Gastroesophageal sphincter (tissue), 4 donors: ENCODE results near the gene PRAC1. TPM values are rescaled to one million over a fixed set of nuclear protein-coding genes. Genes with fewer than 3 reads are reported as not detected.

ENCODE experiments used
- ATAC-seq: fragments of 150-250 bp; one replicate; pipeline ENCODE4 v1.9.1; 2016; ENCODE audit warnings: mild to moderate bottlenecking, moderate library complexity
- H3K27ac ChIP-seq, 4 donors: fragments of 200-600 bp; sonication (generic) in 3 of 4; 1 replicate in 3 of 4; 2 replicates in 1 of 4; pipeline ENCODE4 v1.5.1; 2016 to 2019
- H3K27me3 ChIP-seq: fragments of 200-600 bp; sonication (generic); one replicate; pipeline ENCODE4 v1.5.1; 2019
- H3K36me3 ChIP-seq, 2 donors: fragments of 200-600 bp; sonication (generic); one replicate each; pipeline ENCODE4 v1.5.1; 2019; ENCODE audit warnings: control low read depth in 1 of 2
- H3K4me1 ChIP-seq, 3 donors: fragments of 200-600 bp; sonication (generic); 1 replicate in 2 of 3; 2 replicates in 1 of 3; pipeline ENCODE4 v1.5.1; 2016 to 2019; ENCODE audit warnings: control low read depth in 2 of 3
- H3K4me3 ChIP-seq, 2 donors: fragments of 200-600 bp; sonication (generic); one replicate each; pipeline ENCODE4 v1.5.1; 2019; ENCODE audit warnings: mild to moderate bottlenecking in 1 of 2, moderate library complexity in 1 of 2
- H3K9me3 ChIP-seq, 3 donors: fragments of 200-600 bp; sonication (generic); one replicate each; pipeline ENCODE4 v1.5.1; 2017 to 2019; ENCODE audit warnings: control low read depth in 2 of 3
- EP300 ChIP-seq: sonication (generic); formaldehyde crosslinking; IDR thresholded peaks from one replicate; pipeline ENCODE4 v1.6.1; 2017; ENCODE audit warnings: antibody characterized with exemption, mild to moderate bottlenecking
- POLR2A ChIP-seq, 2 donors: fragments of 450-650 bp; IDR thresholded peaks; one replicate each; pipeline ENCODE4 v1.6.1; 2017; ENCODE audit warnings: antibody characterized with exemption in 2 of 2, mild to moderate bottlenecking in 2 of 2, moderate library complexity in 1 of 2
- POLR2AphosphoS5 ChIP-seq: sonication (generic); formaldehyde crosslinking; IDR thresholded peaks from one replicate; pipeline ENCODE4 v1.6.1; 2017; ENCODE audit warnings: antibody characterized with exemption
- WGBS, 2 donors: methylation state at CpG; one replicate each; pipeline ENCODE4 v1.1.5; 2018; ENCODE audit warnings: low coverage in 1 of 2; 5-methylcytosine and 5-hydroxymethylcytosine counted together
- total RNA-seq, 4 donors: library from RNA; depleted of rRNA; stranded (reverse); fragments of >200 nt; gene quantifications; one replicate each; pipeline ENCODE4 v1.1.0, GENCODE V29; 2016
- TF ChIP-seq, protein P1 (sequence below), 4 experiments: fragments of 200-600 bp in 2 of 4; fragments of 450-650 bp in 2 of 4; sonication (generic) in 1 of 4; IDR thresholded peaks; one replicate each; pipeline ENCODE4 v1.5.1; 2017 to 2019; ENCODE audit warnings: antibody characterized with exemption in 4 of 4, mild to moderate bottlenecking in 2 of 4, moderate library complexity in 2 of 4

The PRAC1 gene
- total RNA-seq, 4 donors from 2014 or later: not detected

DNA sequence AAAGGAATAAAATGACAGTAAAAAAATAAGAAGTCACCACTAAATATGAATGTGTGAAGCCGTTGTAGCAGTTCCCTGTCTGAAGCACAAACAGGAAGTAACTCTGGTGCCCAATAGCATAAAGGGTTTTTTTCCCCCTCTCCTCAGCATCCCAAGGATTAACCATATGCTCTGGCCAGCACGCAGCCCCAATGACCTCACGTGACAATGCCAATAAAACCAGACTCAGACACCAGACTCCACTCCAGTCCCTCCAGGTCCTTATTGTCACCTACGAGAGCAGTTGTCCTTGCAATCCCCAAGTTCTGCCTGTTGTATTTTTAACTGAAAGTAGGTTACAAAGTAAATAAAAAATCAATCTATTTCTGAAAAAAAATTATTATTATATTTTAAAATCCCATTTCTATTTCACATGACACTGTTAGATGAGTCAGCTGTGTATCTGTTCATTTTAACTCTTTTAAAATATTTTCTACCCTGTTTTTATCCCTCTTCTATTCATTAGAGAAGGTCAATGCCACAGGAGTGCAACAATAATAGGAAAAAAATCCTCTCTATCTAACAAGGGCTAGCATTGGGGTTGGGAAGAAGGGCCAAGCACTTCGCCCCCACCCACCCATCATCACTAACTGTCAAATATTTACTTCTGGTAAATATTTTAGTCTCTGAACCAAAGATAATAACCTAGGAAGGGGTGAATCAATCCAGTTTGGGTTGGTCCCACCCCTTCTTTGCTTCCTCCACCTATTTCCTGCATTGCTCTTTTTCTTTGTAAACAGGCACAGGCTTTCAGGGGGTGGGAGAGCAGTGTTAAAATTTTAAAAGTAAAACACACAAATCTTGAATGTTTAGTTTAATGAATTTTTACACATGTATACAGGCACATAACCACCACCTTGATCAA is 6.6 kb downstream of the PRAC1 start:
- ATAC-seq: no peak
- WGBS, 2 donors: 29 to 40% methylated on average over 4 to 5 of the region's 5 CpGs
- H3K27me3 ChIP-seq: peaks cover 100% of the 10 kb centered on the region

DNA sequence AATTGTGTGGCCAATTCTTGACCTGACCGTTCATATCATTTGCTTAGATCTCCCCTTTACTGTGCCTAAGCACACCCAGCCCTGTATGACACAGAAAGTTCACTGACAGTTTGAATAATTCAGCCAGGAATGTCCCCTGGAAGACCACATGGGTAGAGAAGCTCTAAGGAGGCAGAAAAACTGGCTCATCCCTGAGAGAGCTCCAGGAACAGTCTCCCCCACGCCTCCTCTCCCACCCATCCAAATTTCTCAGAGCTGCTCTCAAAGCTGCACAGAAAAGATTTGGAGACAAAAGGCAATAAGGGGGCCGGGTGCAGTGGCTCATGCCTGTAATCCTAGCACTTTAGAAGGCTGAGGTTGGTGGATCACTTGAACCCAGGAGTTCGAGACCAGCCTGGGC is 11.2 kb downstream of the PRAC1 start:
- TF ChIP-seq, protein P1, sequence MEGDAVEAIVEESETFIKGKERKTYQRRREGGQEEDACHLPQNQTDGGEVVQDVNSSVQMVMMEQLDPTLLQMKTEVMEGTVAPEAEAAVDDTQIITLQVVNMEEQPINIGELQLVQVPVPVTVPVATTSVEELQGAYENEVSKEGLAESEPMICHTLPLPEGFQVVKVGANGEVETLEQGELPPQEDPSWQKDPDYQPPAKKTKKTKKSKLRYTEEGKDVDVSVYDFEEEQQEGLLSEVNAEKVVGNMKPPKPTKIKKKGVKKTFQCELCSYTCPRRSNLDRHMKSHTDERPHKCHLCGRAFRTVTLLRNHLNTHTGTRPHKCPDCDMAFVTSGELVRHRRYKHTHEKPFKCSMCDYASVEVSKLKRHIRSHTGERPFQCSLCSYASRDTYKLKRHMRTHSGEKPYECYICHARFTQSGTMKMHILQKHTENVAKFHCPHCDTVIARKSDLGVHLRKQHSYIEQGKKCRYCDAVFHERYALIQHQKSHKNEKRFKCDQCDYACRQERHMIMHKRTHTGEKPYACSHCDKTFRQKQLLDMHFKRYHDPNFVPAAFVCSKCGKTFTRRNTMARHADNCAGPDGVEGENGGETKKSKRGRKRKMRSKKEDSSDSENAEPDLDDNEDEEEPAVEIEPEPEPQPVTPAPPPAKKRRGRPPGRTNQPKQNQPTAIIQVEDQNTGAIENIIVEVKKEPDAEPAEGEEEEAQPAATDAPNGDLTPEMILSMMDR (IDR thresholded peaks at IDR 0.05): no peak
- TF ChIP-seq POLR2AphosphoS5: no peak
- TF ChIP-seq EP300: no peak
- TF ChIP-seq POLR2A (IDR thresholded peaks at IDR 0.05): no peak
- no peak overlapping the region for H3K4me3 ChIP-seq
- H3K36me3 ChIP-seq: no peaks in the 10 kb centered on the region
- WGBS, 2 donors: 43 to 56% methylated on average over 3 to 4 of the region's 4 CpGs
- no peaks in the 10 kb centered on the region for H3K4me1 ChIP-seq
- H3K27me3 ChIP-seq: peaks cover 100% of the 10 kb centered on the region
- no peak overlapping the region for H3K27ac ChIP-seq
- ATAC-seq: no peak
- H3K9me3 ChIP-seq: no peaks in the 10 kb centered on the region

More for the DNA sequence above, 6.6 kb downstream of the PRAC1 start:
- Histone ChIP-seq H3K9me3 (no peaks in the 10 kb centered on the region), H3K36me3 (no peaks in the 10 kb centered on the region), H3K27ac (no peak overlapping the region), H3K4me3 (no peak overlapping the region), H3K4me1 (peaks cover 0 to 19% (median 9%) of the 10 kb centered on the region in 3 donors)
- TF ChIP-seq EP300 (no peak), POLR2A (IDR thresholded peaks at IDR 0.05) (no peak), POLR2AphosphoS5 (no peak)
- TF ChIP-seq, protein P1 (IDR thresholded peaks at IDR 0.05): no peak

DNA sequence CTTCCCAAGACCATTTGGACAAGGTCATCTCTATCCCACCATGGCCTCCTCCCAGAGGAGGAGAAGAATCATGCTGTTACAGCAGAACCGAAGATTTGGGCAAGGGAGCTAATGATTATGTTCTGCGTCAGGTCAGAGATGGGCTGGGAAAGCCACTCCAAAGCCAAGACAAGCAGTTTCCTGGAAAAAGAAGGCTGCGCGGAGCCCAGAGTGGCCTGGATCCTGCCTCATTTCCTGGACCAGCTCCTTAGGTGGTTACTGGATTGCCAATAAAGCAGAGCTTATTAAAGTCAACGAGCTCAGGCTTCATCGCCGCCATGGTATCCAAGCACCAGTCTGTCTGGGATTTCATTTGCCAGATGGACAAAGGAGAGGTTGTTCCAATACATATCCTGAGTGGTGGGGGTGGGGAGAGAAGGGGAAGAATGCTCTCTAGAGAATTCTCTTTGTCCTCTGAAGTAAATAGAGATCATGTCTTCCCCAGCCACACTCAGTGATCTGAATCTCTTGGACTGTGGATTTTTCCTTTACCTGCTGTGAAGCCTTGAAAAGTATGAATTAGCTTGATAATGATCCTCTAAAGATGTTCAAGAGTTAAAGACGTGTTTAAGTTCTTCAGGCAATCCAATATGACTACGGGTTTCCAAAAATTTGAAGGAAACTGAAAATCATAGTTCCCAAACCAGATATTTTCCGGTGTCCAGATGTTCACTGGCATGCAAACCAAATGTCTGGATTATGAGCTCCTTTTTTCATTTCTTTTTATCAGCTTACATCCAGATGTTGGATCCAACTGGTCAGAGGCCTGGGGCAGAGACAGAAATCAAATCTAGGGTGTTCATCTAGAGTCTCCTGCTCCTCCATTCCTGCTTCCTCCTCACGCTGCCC is 17.7 kb downstream of the PRAC1 start:
- H3K27me3 ChIP-seq: peaks cover 99% of the 10 kb centered on the region
- H3K9me3 ChIP-seq: no peaks in the 10 kb centered on the region
- no peaks in the 10 kb centered on the region for H3K4me1 ChIP-seq
- ATAC-seq: no peak
- H3K4me3 ChIP-seq: no peak overlapping the region
- WGBS, 2 donors: 60 to 72% methylated on average over 3 to 10 of the region's 11 CpGs
- no peaks in the 10 kb centered on the region for H3K36me3 ChIP-seq
- TF ChIP-seq, protein P1 (IDR thresholded peaks at IDR 0.05): no peak
- no peak for TF ChIP-seq POLR2AphosphoS5
- TF ChIP-seq EP300: no peak
- TF ChIP-seq POLR2A (IDR thresholded peaks at IDR 0.05): no peak
- H3K27ac ChIP-seq: no peak overlapping the region

DNA sequence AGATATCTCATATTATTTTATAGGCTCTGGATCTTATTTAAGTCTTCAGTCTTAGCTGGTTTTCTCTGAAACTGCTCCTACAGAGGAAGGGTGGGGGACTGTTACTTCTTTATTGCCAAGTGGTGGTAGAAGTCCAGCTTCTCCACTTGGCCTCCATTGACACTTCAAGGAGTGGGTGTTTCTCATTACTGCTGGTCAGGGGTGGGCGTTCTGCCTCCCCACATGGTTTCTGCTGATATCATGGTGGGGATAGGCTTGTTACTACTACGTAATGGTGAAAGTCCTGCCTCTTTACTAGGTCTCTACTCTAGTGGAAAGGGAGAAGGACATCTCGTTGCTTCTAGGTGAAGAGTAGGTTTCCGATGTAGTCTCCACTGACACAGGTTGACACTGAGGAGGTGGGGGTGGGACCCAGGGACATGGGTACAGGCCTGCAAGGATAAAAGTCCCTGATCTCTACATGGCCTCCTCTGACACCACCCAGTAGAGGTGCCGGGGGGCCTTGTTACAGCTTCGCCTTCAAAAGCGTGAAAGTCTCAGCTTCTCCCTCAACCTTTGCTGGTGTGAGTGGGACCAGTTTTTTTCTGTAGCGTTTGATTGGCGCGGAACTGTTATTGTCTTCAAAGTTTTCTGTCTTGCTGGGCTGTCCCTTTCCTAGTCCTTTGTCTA is 20.3 kb downstream of the PRAC1 start:
- 60 to 92% methylated on average over 1 to 6 of the region's 10 CpGs for WGBS, 2 donors
- Histone ChIP-seq H3K4me3 (no peak overlapping the region), H3K27me3 (peaks cover 99% of the 10 kb centered on the region), H3K4me1 (no peaks in the 10 kb centered on the region), H3K9me3 (no peaks in the 10 kb centered on the region), H3K27ac (no peak overlapping the region), H3K36me3 (no peaks in the 10 kb centered on the region)
- ATAC-seq: no peak
- TF ChIP-seq EP300 (no peak), POLR2AphosphoS5 (no peak), POLR2A (IDR thresholded peaks at IDR 0.05) (no peak)
- TF ChIP-seq, protein P1 (IDR thresholded peaks at IDR 0.05): no peak
